CD4-positive, alpha-beta T cell treated with Interleukin-12 subunit alpha and Interleukin-12 subunit beta, for 1 hour (primary cell): Measurements from ENCODE around the gene ABHD3.
A peak's percentile ranks its signal among the peaks of the same experiment; 100 is the strongest.
"Not testable (repeated sequence)": the region's sequence is repeated elsewhere in the genome, so short reads cannot be mapped to it uniquely, and the experiment has no call there.

ENCODE experiments used
- DNase-seq: peaks from one replicate; pipeline ENCODE4 v3.0.0-alpha.2; 2020

ABHD3 gene

DNA sequence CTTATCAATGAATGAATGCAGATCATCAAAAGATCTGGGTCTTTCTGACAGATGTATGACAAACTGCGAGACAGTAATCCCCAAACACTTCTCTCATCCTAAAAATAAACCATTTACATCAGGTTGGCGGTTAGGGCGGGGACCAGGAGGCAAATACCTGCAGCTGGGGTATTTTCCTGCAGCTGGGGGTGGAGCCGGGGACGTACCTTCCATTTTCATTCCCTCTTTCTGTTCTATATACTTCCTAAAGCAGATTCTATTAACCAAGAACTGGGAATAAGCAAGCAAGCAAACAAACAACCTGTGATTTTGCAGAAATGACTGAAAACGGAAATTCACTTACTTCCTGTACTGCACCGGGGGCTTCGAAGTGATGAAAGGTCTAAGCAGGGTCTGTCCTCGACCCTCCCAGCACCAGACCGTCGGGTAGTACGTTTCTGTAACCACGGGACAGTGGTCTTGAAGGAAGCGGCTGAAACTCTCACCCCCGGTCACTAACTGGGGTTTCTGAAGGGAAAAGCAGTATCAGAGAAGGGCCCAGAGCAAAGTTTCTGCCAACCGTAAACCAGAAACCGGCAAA, 1.2 kb downstream of the ABHD3 start:
- DNase-seq, result peak; percentile 47

DNA sequence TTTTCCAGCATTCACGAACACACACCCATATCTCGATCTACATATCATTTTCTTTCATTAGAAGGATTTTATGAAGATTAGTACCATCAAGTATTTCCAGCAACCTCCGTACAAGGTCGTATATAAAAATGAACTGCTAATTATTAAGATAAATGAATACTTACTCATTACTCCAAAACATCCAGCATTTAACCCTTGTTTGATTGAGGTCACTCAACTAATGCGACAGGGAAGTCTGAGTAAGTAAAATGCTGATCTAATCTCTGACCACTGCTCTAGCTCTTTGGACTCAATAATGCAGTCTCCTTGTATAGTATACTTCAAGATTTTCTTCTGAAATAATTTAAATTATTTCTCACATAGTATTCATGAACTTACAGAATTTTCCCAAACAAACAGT, 2.0 kb downstream of the ABHD3 start:
- DNase-seq, result no peak

DNA sequence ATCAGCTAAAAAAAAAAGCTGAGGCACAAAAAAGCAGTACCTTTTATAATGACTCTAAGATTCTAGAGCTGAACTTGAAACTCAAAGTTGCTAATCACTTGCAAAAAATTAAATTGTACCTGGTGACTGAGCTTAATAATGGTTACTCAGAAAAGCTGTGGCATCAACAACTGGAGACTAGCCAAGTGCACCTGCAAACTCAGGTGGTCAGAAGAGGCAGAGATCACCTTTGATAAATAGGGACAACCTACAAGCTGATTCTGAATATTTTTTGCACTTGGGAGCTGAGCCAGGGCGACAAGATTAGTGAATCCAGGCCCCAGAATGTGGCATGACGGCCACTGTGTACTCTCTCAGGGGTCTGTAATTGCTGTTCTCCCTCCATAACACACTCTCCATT, 3.0 kb downstream of the ABHD3 start:
- no peak for DNase-seq

DNA sequence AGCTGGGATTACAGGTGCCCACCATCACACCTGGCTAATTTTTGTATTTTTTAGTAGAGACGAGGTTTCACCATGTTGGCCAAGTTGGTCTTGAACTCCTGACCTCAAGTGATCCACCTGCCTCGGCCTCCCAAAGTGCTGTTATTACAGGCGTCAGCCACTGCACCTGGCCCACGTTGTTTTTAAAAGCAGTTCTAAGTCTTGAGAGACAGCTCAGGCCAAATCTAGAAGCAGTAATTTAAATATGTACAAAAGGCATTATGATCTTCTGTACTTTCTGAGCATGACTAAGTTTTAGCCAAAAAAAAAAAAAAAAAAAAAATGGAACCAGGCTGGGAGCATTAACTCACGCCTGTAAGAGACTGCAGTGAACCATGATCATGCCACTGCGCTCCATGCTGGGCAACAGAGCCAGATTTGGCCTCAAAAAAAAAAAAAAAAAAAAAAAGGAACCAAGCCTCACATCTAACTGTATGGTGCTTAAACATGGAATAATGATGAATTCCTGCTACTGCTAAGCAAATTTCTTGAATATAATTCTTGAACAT, 4.0 kb downstream of the ABHD3 start:
- DNase-seq, result no peak

DNA sequence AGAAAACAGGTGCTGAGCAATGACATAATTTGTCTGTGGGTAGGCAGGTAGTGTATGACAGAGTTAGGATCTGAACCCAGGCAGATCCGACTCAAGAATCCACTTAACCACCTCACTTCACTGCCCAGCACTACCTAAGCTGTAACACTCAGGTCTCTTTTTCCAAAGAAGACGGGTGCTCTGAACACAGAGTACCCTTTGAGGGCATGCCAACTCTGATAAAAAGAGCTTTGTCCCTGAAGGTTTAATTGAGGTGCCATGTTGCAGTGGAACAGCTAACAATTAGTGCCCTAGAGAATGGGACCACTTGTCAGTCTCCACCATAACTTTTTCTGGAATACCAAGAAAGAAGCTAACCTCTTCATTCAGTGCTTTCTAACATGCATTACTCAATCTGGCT, 11.3 kb downstream of the ABHD3 start:
- no peak for DNase-seq

DNA sequence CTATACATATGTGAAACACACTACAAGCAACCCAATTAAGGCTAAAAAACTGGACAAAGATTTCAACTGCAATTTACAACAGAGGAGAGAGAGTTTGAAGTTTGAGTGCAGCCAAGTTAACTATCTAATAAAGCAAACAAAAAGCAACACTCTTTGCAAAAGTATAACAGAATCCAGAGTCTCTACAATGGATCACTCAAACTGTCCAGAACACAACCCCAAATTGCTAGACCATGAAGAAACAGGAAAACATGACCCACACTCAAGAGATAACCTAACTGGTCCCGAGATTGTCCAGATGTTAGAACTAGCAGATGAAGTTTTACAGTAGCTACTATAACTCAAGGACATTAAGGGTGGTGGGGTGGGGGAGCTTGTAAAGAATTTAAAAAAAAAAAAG, 14.8 kb downstream of the ABHD3 start:
- no peak for DNase-seq

DNA sequence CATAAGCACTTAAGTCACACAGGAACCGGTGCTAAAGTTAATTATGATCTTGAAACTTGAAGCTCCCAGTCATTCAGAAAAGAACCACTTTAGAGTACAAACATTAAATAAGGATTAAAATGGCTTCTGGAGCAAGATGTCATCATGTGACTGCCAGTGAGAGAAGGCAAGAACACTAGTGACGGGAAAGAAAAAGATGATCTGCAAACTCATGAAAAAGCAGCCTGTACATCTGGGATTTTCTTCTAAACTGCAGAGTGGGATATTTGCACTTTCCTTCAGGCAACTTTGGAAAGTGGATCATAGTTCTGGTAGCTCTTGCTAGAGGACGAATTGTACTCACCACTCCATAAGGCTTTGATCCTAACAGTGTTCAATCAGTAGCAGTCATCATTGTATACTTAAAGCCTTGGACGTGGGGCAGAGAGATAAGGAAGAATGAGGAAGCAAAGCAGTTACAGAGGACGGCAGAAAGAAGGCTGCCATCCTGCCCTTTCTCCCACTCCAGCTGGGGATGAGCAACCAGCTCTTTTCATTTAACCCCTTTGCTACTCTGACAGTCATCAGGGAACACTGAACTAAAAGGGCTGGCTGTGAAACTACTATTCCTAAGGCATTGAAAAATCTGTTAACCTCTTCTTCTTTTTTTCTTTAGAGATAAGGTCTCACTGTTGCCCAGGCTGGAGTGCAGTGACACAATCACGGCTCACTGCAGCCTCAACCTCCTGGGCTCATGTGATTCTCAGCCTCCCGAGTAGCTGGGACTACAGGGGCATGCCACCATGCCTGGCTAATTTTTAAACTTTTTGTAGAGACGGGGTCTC, 18.1 kb downstream of the ABHD3 start:
- DNase-seq, result no peak

DNA sequence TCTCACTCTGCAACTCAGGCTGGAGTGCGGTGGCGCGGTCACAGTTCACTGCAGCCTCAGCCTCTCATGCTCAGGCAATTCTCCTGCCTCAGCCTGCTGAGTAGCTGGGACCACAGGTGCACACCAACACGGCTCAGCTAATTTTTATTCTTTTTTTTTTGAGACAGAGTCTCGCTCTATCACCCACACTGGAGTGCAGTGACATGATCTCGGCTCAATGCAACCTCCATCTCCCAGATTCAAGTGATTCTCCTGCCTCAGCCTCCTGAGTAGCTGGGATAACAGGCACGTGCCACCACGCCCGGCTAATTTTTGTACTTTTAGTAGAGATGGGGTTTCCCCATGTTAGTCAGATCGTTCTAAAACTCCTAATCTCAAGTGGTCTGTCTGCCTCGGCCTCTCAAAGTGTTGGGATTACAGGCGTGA, 19.0 kb downstream of the ABHD3 start:
- DNase-seq, result not testable (repeated sequence)

DNA sequence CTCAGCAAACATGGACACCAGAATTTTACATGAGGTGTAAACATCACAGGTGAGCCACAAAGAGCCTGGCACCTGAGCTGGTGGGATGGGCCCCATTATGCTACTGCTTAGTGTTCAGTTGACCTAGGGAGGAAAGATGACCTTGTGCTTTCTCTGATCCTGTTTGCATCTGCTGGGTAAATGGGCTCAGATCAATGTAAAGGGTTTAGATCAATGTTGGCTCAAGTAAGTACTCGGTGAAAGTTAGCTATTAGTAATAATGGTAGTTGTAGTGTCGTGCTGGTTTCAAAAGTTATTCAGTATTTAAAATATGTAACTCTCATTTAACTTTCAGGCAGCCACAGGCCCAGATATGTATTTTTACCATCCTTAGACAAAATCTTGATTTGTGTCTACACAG, 19.8 kb downstream of the ABHD3 start:
- DNase-seq, result no peak

DNA sequence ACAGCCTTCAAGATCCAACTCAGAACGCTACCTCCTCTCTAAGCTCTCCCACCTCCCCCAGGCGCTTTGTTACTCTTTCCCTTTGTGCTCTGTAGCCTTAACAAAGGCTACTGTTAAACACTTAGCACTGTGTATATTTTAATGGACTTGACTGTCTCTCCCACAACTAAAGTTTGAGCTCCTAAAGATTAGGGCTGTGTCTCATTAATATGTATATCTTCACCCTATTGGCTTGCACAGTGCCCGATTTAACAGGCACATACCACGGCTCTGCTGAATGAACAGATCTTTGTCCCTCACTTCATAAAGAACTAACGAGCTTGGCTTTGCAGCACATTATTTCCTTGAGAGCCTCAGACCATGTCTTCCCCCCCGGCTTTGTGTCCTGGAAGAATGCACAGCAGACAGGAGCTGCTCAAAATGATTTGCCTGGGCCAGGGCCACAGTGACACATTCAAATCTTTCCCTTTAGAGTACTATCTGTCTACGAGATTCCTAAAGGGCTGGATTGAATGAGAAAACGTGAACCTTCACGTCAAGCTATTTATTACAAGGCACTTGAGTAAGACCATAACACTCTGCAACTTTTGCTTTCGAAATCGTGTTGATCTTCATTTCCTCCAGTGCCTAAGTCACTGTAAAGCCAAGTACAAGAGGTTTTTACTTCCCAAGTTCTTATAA, 22.1 kb downstream of the ABHD3 start:
- peak; percentile 55 for DNase-seq

DNA sequence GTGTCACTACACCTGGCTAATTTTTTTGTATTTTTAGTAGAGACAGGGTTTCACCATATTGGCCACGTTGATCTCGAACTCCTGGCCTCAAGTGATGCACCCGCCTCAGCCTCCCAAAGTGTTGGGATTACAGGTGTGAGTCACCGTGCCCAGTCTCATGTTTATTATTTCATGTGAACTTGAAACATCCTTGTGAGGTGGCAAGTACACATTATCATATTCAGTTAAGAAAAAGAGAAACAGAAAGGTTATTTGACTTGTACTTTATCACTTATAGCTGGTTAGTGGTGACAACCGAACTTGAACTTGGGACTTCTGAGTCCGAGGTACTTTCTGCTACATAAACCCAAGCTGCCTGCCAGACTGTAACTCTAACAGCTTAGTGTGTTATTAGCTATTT, 24.4 kb downstream of the ABHD3 start:
- DNase-seq, result no peak

DNA sequence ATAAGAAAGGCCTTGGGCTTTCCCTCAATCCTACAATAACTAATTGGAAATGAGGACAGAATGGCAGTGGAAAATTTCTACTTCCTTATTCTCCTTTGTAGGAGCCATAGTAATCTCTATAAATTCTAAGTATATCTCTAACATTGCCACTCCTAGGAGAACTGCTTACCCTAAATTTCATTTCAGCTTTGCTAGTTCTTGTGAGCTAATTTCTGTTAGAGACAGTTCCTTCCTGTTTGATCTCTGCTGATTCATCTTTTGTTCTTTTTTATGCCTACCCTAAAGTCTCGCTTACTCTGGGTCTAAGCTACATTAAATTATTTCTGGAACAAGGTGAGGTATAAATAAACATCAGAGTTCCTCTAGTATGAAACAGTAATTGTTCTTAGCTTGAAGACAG, 25.7 kb downstream of the ABHD3 start:
- DNase-seq, result no peak

DNA sequence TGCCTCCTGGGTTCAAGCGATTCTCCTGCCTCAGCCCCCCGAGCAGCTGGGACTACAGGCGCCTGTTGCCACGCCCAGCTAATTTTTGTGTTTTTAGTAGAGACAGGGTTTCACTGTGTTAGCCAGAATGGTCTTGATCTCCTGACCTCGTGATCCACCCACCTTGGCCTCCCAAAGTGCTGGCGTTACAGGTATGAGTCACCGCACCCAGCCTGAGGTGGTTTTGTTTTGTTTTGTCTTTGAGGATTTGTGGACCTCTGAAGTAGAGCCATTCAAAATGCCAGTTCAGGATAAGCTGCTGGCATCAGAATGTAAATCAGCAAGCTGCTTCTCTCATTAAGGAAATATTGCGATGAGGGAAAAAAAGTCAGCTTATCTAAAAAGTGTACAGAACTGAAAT, 29.2 kb downstream of the ABHD3 start:
- DNase-seq, result not testable (repeated sequence)

DNA sequence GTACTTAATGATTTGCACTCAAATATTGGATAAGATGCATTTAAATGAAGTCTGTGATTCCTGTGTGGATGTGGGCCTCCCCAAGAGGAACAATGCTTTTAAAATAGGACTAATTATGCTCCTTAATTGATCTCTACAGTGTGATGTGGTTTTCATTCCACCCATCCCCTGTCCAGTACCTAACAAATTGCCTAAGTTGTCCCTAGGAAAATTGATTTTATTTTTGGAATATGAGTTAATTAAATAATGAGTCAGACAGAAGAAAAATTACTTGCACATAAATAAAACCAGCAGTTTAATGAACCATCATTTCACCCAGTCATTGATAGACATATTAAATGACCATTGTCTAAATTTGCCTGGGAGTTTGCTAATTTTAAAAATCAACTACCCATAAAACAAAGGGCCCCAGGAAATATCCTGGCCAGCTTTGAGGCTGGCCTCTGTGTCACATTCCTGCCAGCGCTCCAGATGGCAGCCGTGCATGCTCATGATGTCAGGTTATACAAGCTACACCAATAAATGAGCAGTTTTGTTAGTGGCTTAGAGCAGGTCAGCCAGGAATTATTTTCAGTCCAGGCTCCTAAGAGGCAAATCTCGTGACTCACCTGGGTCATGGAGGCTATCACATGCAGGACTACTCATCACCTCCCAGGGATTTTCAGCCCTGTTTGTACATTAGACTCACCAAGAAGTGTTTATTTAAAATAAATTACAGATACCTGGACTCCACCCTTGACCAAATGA, 31.9 kb downstream of the ABHD3 start:
- no peak for DNase-seq

DNA sequence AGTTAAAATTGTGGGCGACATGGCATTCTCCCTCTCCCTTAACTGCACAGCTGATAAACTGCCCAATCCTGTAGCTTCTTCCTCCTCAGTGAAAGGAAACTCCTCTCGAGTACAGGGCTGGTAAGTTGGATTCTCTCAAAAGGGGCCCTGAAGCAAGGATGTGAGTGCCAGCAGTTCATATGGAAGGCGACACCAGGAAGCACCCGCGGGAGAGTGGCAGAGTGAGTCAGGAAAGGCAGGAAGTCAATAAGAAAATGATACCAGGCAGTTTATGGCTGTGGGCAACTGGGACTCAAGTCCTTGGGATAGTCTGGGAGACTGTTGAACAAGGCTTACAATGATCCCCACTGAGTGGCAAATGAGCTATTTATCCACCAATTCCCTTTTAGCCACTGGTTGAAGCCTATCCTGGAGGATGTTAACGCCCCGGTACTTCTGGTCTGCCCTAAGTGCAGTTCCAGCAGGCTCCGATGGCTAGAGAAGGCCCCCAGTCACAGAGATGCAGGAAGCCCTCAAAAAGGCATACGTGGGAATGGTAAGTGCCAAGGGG, 34.8 kb downstream of the ABHD3 start:
- no peak for DNase-seq

DNA sequence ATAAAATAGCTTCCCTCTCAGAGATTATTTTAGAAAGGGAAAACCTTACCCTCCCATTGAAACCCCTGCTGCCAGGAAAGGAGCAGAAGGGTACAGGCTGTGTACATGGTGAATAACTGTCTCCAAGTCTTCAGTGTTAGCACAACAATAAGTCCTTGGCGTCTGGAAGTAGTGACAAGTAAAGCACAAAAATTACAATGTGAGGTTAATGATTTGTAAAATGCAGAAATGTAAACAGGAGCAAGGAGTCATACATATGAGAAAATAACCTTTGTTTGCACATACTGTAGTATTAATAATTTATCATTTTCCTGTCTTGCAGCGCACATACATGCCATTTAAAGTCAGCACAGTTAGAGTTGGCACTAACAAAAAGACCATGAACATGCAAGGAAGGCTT, 40.5 kb downstream of the ABHD3 start:
- DNase-seq, result no peak

DNA sequence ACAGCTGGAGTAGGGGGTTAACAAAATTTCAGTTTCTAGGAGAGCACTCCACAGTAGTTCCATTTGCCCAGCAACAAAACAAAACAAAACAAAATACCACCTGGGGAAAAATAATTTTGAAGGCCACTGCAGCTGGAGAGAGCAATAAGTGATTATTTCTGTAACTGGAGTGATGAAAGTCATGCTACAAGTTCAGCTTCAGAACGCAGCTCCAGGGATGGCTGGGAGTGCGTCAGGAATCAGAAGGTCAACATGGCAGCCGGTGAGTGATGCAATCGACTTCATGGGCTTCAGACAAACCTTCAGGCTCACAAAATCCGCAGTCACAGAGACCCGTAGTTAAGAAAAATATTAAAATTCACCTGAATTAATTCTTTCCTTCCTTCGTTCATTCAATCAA, 41.0 kb downstream of the ABHD3 start:
- DNase-seq, result no peak

DNA sequence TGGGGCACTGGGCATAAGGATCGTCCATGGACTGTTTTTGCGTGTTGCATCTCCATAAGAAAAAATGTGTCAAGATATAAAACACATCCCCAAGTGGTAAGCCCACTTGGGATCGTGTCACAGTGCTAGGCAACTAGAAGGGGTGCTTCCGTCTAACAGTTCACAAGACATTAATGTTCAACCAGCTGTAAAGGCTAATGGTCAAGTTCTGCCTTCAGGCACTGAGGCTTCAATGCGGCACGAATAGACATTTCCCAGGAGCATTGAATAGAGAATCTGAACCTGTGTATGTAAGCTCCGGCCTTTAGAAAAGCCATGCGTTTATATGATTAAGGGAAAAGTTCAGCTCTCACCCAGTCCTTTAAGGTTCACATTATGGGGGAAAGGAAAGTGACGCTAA, 42.0 kb downstream of the ABHD3 start:
- DNase-seq, result no peak

DNA sequence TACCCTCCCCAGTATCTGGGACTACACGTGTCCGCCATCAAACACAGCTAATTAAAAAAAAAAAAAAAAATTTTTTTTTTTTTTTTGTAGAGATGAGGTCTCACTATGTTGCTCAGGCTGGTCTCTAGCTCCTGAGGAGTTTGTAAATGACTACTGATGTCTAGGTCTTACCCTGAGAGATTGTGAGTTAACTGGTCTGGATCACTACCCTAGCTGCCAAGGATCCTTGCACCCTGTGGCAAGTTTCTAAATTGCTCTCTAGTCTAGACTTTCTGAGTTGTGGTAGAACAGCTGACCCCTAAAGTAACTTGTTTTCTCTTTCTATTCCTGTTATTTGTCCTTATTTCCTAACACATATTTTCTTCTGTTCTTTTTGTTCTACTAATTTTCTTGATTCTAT, 44.5 kb downstream of the ABHD3 start:
- DNase-seq, result no peak

DNA sequence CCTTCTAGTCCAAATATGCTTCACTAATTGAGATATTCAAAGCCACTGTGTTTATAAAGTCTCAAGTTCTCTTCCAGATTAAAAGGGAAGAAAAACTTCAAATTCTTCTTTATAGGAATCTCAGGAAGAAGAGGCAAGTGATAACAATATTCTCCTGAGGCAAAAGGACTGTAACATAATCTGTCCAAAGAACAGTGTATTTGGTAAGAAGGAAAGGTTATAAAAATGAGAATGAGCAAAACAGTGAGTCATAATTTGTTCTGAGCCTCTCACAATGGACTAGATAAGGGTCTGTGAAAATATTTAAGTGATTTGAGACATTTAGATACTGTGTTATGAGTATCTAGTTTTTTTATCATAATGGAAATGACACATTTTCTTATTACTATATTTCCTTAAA, 48.2 kb downstream of the ABHD3 start:
- no peak for DNase-seq

DNA sequence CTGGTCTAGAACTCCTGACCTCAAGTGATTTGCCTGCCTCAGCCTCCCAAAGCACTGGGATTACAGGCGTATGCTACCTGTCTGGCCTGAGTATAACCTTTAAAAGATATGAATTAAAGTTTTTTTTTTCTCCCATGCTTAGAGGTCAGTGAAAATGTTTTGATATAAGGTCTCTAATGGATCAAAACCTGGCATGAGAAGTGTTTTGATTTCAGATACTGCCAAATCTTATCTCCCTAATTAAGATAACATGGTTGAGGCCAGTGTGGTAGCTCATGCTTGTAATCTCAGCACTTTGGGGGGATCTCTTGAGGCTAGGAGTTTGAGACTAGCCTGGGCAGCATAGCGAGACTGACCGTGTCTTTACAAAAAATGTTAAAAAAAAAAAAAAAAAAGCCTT, 51.2 kb downstream of the ABHD3 start:
- DNase-seq, result no peak

DNA sequence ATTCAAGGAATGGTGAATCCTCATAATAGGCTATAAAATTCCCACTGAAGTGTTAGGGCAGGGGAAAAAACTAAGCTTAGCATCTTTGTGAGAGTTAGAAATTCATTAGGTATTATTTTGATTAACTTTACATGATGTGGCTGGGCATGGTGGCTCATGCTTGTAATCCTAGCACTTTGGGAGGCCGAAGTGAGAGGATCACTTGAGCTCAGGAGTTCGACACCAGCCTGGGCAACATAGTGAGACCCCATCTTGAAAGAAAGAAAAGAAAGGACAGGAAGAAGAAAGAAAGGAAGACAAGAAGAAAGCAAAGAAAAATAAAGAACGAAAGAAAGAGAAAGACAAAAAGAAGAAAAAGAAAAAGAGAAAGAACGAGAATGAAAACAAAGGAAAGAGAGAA, 52.5 kb downstream of the ABHD3 start:
- no peak for DNase-seq

DNA sequence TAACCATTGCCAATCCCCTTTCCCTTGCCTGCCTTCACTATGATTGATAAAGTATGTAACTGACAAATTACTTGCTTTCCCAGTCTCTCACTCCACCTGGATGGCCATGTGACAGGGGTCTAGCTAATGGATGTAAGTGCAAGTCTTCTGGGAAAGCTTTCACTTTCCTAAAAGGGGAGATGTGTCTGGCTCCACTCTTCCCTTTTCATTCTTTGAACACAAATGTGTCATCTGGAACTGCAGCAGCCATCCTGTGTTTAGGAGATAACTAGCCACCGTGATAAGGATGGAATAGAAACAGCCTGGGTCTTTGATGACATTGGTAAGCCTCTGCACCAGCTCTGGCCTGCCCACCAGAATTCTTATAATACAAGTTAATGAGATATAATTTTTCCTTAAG, 54.3 kb downstream of the ABHD3 start:
- DNase-seq, result no peak
